Glutamatergic neuron (in vitro differentiated cells): ENCODE results near the gene TTC28. TPM values are rescaled to one million over a fixed set of nuclear protein-coding genes. Genes with fewer than 3 reads are reported as not detected.

Source experiments
- DNase-seq: peaks from one replicate; pipeline ENCODE4 v3.0.0; 2022
- H3K27ac Mint-ChIP-seq: one replicate; pipeline ENCODE4 v1.8.0; 2020; ENCODE audit warnings: mild to moderate bottlenecking, mixed read lengths, inconsistent platforms; ENCODE audit not compliant: unreplicated experiment
- H3K27me3 Mint-ChIP-seq: one replicate; pipeline ENCODE4 v1.8.0; 2020; ENCODE audit warnings: mild to moderate bottlenecking, moderate library complexity, mixed read lengths, inconsistent platforms; ENCODE audit not compliant: unreplicated experiment
- H3K36me3 Mint-ChIP-seq: one replicate; pipeline ENCODE4 v1.8.0; 2020; ENCODE audit warnings: mild to moderate bottlenecking, mixed read lengths, inconsistent platforms; ENCODE audit not compliant: unreplicated experiment
- H3K4me1 Mint-ChIP-seq: one replicate; pipeline ENCODE4 v1.8.0; 2020; ENCODE audit warnings: mild to moderate bottlenecking, low read depth, mixed read lengths, inconsistent platforms; ENCODE audit not compliant: unreplicated experiment
- H3K4me3 Mint-ChIP-seq: one replicate; pipeline ENCODE4 v1.8.0; 2020; ENCODE audit warnings: mild to moderate bottlenecking, mixed read lengths, inconsistent platforms; ENCODE audit not compliant: unreplicated experiment
- H3K9me3 Mint-ChIP-seq: one replicate; pipeline ENCODE4 v1.8.0; 2020; ENCODE audit warnings: mild to moderate bottlenecking, moderate library complexity, mixed read lengths, inconsistent platforms; ENCODE audit not compliant: unreplicated experiment
- CTCF ChIP-seq: fragments of 200-600 bp; sonication (generic); IDR thresholded peaks from one replicate; pipeline ENCODE4 v1.5.0; 2021; ENCODE audit not compliant: partially characterized antibody, unreplicated experiment
- total RNA-seq: library from RNA; stranded (reverse); fragmentation: NEBNext Ultra II Directional; extraction: Animal tissue kit (Norgen Biotek cat#: 25700); gene quantifications from one replicate; pipeline ENCODE4 v1.2.1, GENCODE V29; 2021; ENCODE audit not compliant: unreplicated experiment

TTC28 gene
- total RNA-seq, 1 donor from 2014 or later = 55.6 TPM

GRCh38 chr22:28188178-28188879 is 491.3 kb downstream of the TTC28 start:
- H3K9me3 Mint-ChIP-seq = peaks cover 2% of the 10 kb centered on the region
- DNase-seq = no peak
- no peaks in the 10 kb centered on the region for H3K27me3 Mint-ChIP-seq
- H3K36me3 Mint-ChIP-seq = peaks cover 5% of the 10 kb centered on the region
- TF ChIP-seq CTCF = no peak
- H3K4me3 Mint-ChIP-seq = no peak overlapping the region
- H3K27ac Mint-ChIP-seq = no peak overlapping the region
- peaks cover 8% of the 10 kb centered on the region for H3K4me1 Mint-ChIP-seq

- H3K4me3 Mint-ChIP-seq = no peak overlapping the region
- H3K9me3 Mint-ChIP-seq = peaks cover 2% of the 10 kb centered on the region
- H3K36me3 Mint-ChIP-seq = peaks cover 5% of the 10 kb centered on the region
- H3K27ac Mint-ChIP-seq = no peak overlapping the region
- no peak for TF ChIP-seq CTCF
- DNase-seq = no peak
- H3K27me3 Mint-ChIP-seq = no peaks in the 10 kb centered on the region
- peaks cover 8% of the 10 kb centered on the region for H3K4me1 Mint-ChIP-seq
Measured at GRCh38 chr22:28187612-28188011, 492.0 kb downstream of the TTC28 start.

- TF ChIP-seq CTCF = no peak
- H3K27ac Mint-ChIP-seq = no peak overlapping the region
- H3K4me1 Mint-ChIP-seq = peaks cover 8% of the 10 kb centered on the region
- no peak overlapping the region for H3K4me3 Mint-ChIP-seq
- H3K27me3 Mint-ChIP-seq = no peaks in the 10 kb centered on the region
- H3K9me3 Mint-ChIP-seq = peaks cover 2% of the 10 kb centered on the region
- H3K36me3 Mint-ChIP-seq = peaks cover 5% of the 10 kb centered on the region
- no peak for DNase-seq
Measured at GRCh38 chr22:28186641-28187040, 493.0 kb downstream of the TTC28 start.

GRCh38 chr22:28185130-28185529 is 494.5 kb downstream of the TTC28 start:
- Mint-ChIP-seq H3K4me3 (no peak overlapping the region), H3K27ac (no peak overlapping the region), H3K9me3 (no peaks in the 10 kb centered on the region), H3K36me3 (no peaks in the 10 kb centered on the region), H3K4me1 (peaks cover 8% of the 10 kb centered on the region), H3K27me3 (no peaks in the 10 kb centered on the region)
- no peak for TF ChIP-seq CTCF
- DNase-seq = no peak

- Mint-ChIP-seq H3K4me3 (no peak overlapping the region), H3K9me3 (no peaks in the 10 kb centered on the region), H3K36me3 (no peaks in the 10 kb centered on the region), H3K27me3 (no peaks in the 10 kb centered on the region), H3K27ac (no peak overlapping the region), H3K4me1 (peaks cover 13% of the 10 kb centered on the region)
- no peak for DNase-seq
- TF ChIP-seq CTCF = no peak
Measured at GRCh38 chr22:28183078-28183860, 496.4 kb downstream of the TTC28 start.
